ENCODE measurements around the gene CMIP. TPM values are rescaled to one million over a fixed set of nuclear protein-coding genes. Genes with fewer than 3 reads are reported as not detected.
A peak's percentile ranks its signal among the peaks of the same experiment; 100 is the strongest.

Gene CMIP
- total RNA-seq, 4 donors from 2014 or later = 15.5 to 65.9 (median 20.2) TPM

DNA sequence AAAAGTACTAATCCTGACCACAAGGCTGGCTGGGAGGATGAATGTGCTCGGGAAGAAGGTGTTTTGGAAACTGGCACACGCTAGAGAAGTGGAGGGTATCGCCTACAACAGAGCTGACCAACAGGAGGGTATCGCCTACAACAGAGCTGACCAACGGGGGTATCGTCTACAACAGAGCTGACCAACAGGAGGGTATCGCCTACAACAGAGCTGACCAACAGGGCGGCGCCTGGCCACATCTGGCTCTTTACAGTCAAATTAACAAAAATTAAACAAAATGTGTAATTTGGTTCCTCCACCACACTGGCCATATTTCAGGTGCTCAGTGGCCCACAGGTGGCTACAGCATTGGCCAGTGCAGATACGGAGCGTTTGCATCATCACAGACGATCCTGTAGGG is 153.5 kb downstream of the CMIP start:
- H3K4me1 ChIP-seq = peaks cover 10 to 20% of the 10 kb centered on the region in 2 donors
- no peak for TF ChIP-seq POLR2A (IDR thresholded peaks at IDR 0.05)
- TF ChIP-seq CTCF (IDR thresholded peaks at IDR 0.05) = no peak
- intact Hi-C loops (cut with DNase I) = no loop called here
- no peak overlapping the region for H3K27ac ChIP-seq
- no peak overlapping the region for H3K4me3 ChIP-seq (replicated peaks in 1 of 3)
- no peaks in the 10 kb centered on the region for H3K27me3 ChIP-seq
- H3K36me3 ChIP-seq = no peaks in the 10 kb centered on the region
- DNase-seq = no peak
- 97 to 98% methylated on average over 12 of the region's 12 CpGs for WGBS, 2 donors
- no peaks in the 10 kb centered on the region for H3K9me3 ChIP-seq

GRCh38 chr16:81599034-81599744 is 154.6 kb downstream of the CMIP start:
- Histone ChIP-seq H3K9me3 (no peaks in the 10 kb centered on the region), H3K27ac (no peak overlapping the region)
- WGBS, 2 donors = 69% methylated on average over 11 of the region's 11 CpGs

DNA sequence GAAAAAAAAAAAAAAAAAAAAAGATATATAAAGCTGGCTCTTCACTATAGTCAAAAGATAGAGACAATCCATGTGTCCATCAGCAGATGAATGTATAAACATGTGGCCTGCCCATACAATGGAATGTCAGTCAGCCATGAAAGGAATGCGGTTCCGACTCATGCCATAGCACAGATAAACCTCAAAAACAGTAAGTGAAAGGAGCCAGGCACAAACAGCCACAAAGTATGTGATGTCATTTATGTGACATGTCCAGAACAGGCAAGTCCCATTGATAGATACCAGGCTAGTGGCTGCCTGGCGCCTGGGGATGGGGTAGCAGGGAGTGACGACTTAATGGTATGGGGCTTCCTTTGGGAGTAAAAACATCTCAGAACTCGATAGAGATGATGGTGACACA is 155.7 kb downstream of the CMIP start:
- TF ChIP-seq POLR2A (IDR thresholded peaks at IDR 0.05) (no peak), CTCF (IDR thresholded peaks at IDR 0.05) (no peak)
- DNase-seq = no peak
- H3K4me1 ChIP-seq = peaks cover 10 to 20% of the 10 kb centered on the region in 2 donors
- H3K4me3 ChIP-seq (replicated peaks in 1 of 3) = no peak overlapping the region
- intact Hi-C loops (cut with DNase I) = no loop called here
- 94% methylated on average over 5 of the region's 5 CpGs for WGBS, 2 donors
- no peak overlapping the region for H3K27ac ChIP-seq
- no peaks in the 10 kb centered on the region for H3K9me3 ChIP-seq
- H3K27me3 ChIP-seq = no peaks in the 10 kb centered on the region
- no peaks in the 10 kb centered on the region for H3K36me3 ChIP-seq

More at GRCh38 chr16:81599034-81599744, 154.6 kb downstream of the CMIP start:
- intact Hi-C loops (cut with DNase I) = no loop called here
- no peak for TF ChIP-seq CTCF (IDR thresholded peaks at IDR 0.05)
- no peak for TF ChIP-seq POLR2A (IDR thresholded peaks at IDR 0.05)
- peak in 1 of 2 donors; percentile 36 for DNase-seq
- Histone ChIP-seq H3K4me3 (replicated peaks in 1 of 3) (no peak overlapping the region), H3K4me1 (peaks cover 10 to 20% of the 10 kb centered on the region in 2 donors), H3K27me3 (no peaks in the 10 kb centered on the region), H3K36me3 (no peaks in the 10 kb centered on the region)

GRCh38 chr16:81601008-81601428 is 156.4 kb downstream of the CMIP start:
- H3K27ac ChIP-seq = peak overlapping the region in 1 of 3 donors; percentile 10
- no peak overlapping the region for H3K4me3 ChIP-seq (replicated peaks in 1 of 3)
- peaks cover 10 to 20% of the 10 kb centered on the region in 2 donors for H3K4me1 ChIP-seq
- no peak for TF ChIP-seq POLR2A (IDR thresholded peaks at IDR 0.05)
- no peak for TF ChIP-seq CTCF (IDR thresholded peaks at IDR 0.05)
- intact Hi-C loops (cut with DNase I) = no loop called here
- H3K36me3 ChIP-seq = no peaks in the 10 kb centered on the region
- no peaks in the 10 kb centered on the region for H3K27me3 ChIP-seq
- no peak for DNase-seq
- WGBS, 2 donors = 62 to 63% methylated on average over 9 of the region's 9 CpGs
- H3K9me3 ChIP-seq = no peaks in the 10 kb centered on the region

GRCh38 chr16:81601601-81602255 is 157.1 kb downstream of the CMIP start:
- Histone ChIP-seq H3K4me1 (peaks cover 10 to 20% of the 10 kb centered on the region in 2 donors), H3K9me3 (no peaks in the 10 kb centered on the region), H3K4me3 (replicated peaks in 1 of 3) (no peak overlapping the region), H3K36me3 (no peaks in the 10 kb centered on the region), H3K27ac (peak overlapping the region in 1 of 3 donors; percentile 10), H3K27me3 (no peaks in the 10 kb centered on the region)
- intact Hi-C loops (cut with DNase I) = no loop called here
- DNase-seq = no peak
- WGBS, 2 donors = 84 to 89% methylated on average over 16 of the region's 16 CpGs
- TF ChIP-seq CTCF (IDR thresholded peaks at IDR 0.05) (no peak), POLR2A (IDR thresholded peaks at IDR 0.05) (no peak)

All from thyroid gland (tissue), 4 donors.